HEK293T (cell line): ENCODE data around the gene CES1.
"Not testable (repeated sequence)": the region's sequence is repeated elsewhere in the genome, so short reads cannot be mapped to it uniquely, and the experiment has no call there.

ENCODE experiments used
- CTCF ChIA-PET: fragments of 350-600 bp; formaldehyde crosslinking; extraction: SDS; loops from one replicate; lab custom pipeline; 2021; ENCODE audit warnings: antibody characterized with exemption, inconsistent platforms; lab: Yijun Ruan, JAX
- POLR2A ChIA-PET: fragments of 350-600 bp; formaldehyde crosslinking; extraction: SDS; loops from one replicate; lab custom pipeline; 2020; ENCODE audit warnings: antibody characterized with exemption, inconsistent platforms; lab: Yijun Ruan, JAX
- DNase-seq: peaks from one replicate; pipeline ENCODE4 v3.0.0; 2012; ENCODE audit warnings: mixed read lengths; ENCODE audit errors: extremely low spot score
- ARNT ChIP-seq: fragments of 450-650 bp; IDR thresholded peaks from 2 replicates; pipeline ENCODE4 v1.6.1; 2017; ENCODE audit warnings: mild to moderate bottlenecking
- BHLHE40 ChIP-seq: fragments of 450-650 bp; IDR thresholded peaks from 2 replicates; pipeline ENCODE4 v1.6.1; 2016; ENCODE audit warnings: mild to moderate bottlenecking, moderate library complexity, borderline replicate concordance
- CTBP1 ChIP-seq: fragments of 450-650 bp; IDR thresholded peaks from 2 replicates; pipeline ENCODE4 v1.6.1; 2016; ENCODE audit warnings: borderline replicate concordance
- ELF4 ChIP-seq: fragments of 450-650 bp; IDR thresholded peaks from 2 replicates; pipeline ENCODE4 v1.6.1; 2017; ENCODE audit warnings: antibody characterized with exemption
- FOXA1 ChIP-seq: fragments of 450-650 bp; IDR thresholded peaks from 2 replicates; pipeline ENCODE4 v1.6.1; 2016; ENCODE audit warnings: mild to moderate bottlenecking
- FOXK2 ChIP-seq: fragments of 450-650 bp; IDR thresholded peaks from 2 replicates; pipeline ENCODE4 v1.6.1; 2016; ENCODE audit warnings: mild to moderate bottlenecking
- FOXM1 ChIP-seq: fragments of 450-650 bp; IDR thresholded peaks from 2 replicates; pipeline ENCODE4 v1.6.1; 2017; ENCODE audit warnings: mild to moderate bottlenecking, borderline replicate concordance
- HDGF ChIP-seq: fragments of 450-650 bp; IDR thresholded peaks from 2 replicates; pipeline ENCODE4 v1.6.1; 2017; ENCODE audit warnings: antibody characterized with exemption, borderline replicate concordance
- L3MBTL2 ChIP-seq: fragments of 450-650 bp; conservative IDR thresholded peaks from 2 replicates; pipeline ENCODE4 v1.6.1; 2016; ENCODE audit warnings: mild to moderate bottlenecking
- LEF1 ChIP-seq: fragments of 450-650 bp; IDR thresholded peaks from 2 replicates; pipeline ENCODE4 v1.6.1; 2017; ENCODE audit warnings: mild to moderate bottlenecking, borderline replicate concordance
- NFRKB ChIP-seq: fragments of 450-650 bp; IDR thresholded peaks from 2 replicates; pipeline ENCODE4 v1.6.1; 2016; ENCODE audit warnings: mild to moderate bottlenecking, moderate library complexity
- PKNOX1 ChIP-seq: fragments of 450-650 bp; IDR thresholded peaks from 2 replicates; pipeline ENCODE4 v1.6.1; 2016
- SP1 ChIP-seq: fragments of 450-650 bp; IDR thresholded peaks from 2 replicates; pipeline ENCODE4 v1.6.1; 2017
- SUZ12 ChIP-seq: fragments of 450-650 bp; IDR thresholded peaks from 2 replicates; pipeline ENCODE4 v1.6.1; 2016; ENCODE audit warnings: mild to moderate bottlenecking
- TARDBP ChIP-seq: fragments of 450-650 bp; IDR thresholded peaks from 2 replicates; pipeline ENCODE4 v1.6.1; 2016
- ZNF384 ChIP-seq: fragments of 450-650 bp; IDR thresholded peaks from 2 replicates; pipeline ENCODE4 v1.6.1; 2016

The CES1 gene

GRCh38 chr16:55811811-55812210 lies 21.1 kb downstream of the CES1 start:
- ChIA-PET POLR2A (no interaction called here), CTCF (no interaction called here)
- DNase-seq: no peak
- TF ChIP-seq PKNOX1 (no peak), FOXA1 (no peak)

- ChIA-PET CTCF (no interaction called here), POLR2A (no interaction called here)
- TF ChIP-seq LEF1 (no peak), TARDBP (no peak)
- DNase-seq: no peak
Observed at GRCh38 chr16:55810451-55810961, 22.4 kb downstream of the CES1 start.

- POLR2A ChIA-PET: no interaction called here
- CTCF ChIA-PET: no interaction called here
- DNase-seq: no peak
- TF ChIP-seq NFRKB (no peak), ARNT (no peak), SUZ12 (no peak), BHLHE40 (no peak), ELF4 (no peak)
Observed at GRCh38 chr16:55809851-55810250, 23.0 kb downstream of the CES1 start.

DNA sequence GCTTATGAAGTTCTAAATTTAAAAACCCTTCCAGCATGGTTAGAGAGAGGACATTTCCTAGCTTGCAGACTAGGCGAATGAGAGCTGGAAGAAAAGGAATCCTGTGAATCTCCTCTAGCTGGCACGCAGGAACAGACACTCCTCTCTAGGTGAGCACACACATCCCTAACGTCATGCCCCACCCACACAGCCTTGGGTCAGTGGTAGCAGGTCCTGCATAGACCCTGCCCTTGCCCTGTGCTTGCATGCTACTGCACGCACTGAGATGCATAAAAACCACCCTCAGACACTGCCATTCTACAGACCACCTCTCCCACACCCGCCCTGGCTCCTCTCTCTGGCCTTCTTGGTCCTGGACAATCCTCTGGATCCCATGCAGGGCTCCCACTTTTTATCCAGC lies 23.5 kb downstream of the CES1 start:
- TF ChIP-seq FOXA1: no peak
- no peak for TF ChIP-seq CTBP1
- TF ChIP-seq SUZ12: no peak
- TF ChIP-seq ARNT: no peak
- no peak for TF ChIP-seq L3MBTL2
- no peak for TF ChIP-seq ZNF384
- no peak for TF ChIP-seq BHLHE40
- TF ChIP-seq NFRKB: no peak
- no peak for TF ChIP-seq TARDBP
- no peak for TF ChIP-seq HDGF
- TF ChIP-seq FOXK2: no peak
- TF ChIP-seq FOXM1: no peak
- TF ChIP-seq SP1: no peak
- no peak for TF ChIP-seq ELF4
- no peak for TF ChIP-seq LEF1
- no peak for TF ChIP-seq PKNOX1
- POLR2A ChIA-PET: no interaction called here
- CTCF ChIA-PET: no interaction called here
- no peak for DNase-seq

DNA sequence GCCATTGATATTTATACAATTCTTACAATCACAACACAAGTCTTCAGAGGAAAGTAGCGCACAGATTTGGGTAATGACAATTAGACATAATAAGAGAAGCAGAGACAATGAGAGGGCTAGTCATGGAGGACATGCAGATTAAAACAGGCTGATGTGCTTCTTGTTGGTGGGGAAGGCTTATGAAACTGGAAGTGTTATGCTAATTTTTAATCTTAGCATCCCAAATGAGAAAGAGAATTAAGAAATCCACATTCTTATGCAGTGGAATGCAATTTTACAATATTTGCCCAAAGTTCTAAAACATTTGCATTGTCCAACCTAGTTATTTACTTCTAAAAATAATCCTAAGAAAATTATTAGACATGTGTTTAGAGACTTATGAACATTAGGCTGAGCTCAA lies 24.6 kb downstream of the CES1 start:
- DNase-seq, CTCF ChIA-PET, POLR2A ChIA-PET: not testable (repeated sequence)

DNA sequence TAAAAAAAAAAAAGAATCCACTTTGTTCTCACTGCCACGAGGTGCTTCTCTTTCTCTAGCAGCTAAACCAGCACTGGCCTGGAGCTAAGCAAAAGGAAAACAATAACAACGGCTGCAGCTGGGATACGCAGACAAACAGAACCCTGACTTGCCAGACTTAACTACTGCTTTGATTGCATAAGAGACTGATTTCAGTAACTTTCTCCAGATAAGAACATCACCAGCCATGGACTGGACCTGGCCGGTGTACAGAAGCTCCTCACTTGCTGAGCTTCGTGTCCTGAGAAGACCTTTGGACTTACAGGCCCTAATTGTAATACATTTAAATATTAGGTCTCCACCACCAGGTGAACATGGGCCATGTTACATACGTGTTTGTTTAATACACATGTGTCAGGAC lies 27.8 kb downstream of the CES1 start:
- POLR2A ChIA-PET, DNase-seq, CTCF ChIA-PET: not testable (repeated sequence)

DNA sequence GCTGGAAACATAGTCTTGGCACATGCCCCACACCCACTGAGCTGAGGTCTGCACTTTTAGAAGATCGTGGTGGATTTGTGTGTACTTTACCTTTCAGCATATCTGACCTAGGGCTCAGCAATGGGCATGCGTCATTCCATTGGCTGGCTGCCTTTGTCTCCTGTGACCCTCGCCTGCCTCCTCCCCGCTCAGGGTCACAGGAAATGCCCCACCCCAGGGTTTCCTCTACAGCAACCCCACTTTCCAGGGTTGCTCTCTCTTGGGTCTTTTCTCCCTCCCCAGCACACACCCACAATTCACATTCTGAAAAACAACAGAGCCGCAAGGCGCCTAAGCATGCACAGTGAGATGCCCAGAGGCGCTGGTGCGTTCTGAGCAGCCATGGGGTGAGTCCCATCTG lies 29.2 kb downstream of the CES1 start:
- POLR2A ChIA-PET, CTCF ChIA-PET, DNase-seq: not testable (repeated sequence)

- CTCF ChIA-PET, DNase-seq, POLR2A ChIA-PET: not testable (repeated sequence)
Observed at GRCh38 chr16:55792934-55793374, 39.9 kb downstream of the CES1 start.

GRCh38 chr16:55791512-55791911 lies 41.4 kb downstream of the CES1 start:
- POLR2A ChIA-PET, CTCF ChIA-PET: not testable (repeated sequence)

DNA sequence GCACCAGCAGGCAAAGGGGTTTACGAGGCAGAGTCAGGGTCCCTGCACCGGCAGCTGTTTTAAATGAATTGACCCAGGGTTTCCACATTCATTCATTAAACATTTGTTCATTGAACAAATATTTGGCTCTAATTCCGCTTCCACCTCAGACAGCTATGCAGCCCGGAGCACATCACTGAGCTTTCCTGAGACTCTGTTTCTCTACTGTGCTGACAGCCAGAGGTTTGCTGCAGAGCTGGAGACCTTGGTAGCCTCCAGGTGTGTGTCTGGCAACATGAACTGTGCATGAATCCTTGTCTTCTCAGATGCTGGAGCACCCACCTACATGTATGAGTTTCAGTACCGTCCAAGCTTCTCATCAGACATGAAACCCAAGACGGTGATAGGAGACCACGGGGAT lies 42.7 kb downstream of the CES1 start:
- DNase-seq, CTCF ChIA-PET: not testable (repeated sequence)

More at GRCh38 chr16:55791512-55791911, 41.4 kb downstream of the CES1 start:
- not testable (repeated sequence) for DNase-seq

GRCh38 chr16:55782793-55783091 lies 50.2 kb downstream of the CES1 start:
- CTCF ChIA-PET, DNase-seq, POLR2A ChIA-PET: not testable (repeated sequence)

More for the DNA sequence above, 42.7 kb downstream of the CES1 start:
- POLR2A ChIA-PET: not testable (repeated sequence)

DNA sequence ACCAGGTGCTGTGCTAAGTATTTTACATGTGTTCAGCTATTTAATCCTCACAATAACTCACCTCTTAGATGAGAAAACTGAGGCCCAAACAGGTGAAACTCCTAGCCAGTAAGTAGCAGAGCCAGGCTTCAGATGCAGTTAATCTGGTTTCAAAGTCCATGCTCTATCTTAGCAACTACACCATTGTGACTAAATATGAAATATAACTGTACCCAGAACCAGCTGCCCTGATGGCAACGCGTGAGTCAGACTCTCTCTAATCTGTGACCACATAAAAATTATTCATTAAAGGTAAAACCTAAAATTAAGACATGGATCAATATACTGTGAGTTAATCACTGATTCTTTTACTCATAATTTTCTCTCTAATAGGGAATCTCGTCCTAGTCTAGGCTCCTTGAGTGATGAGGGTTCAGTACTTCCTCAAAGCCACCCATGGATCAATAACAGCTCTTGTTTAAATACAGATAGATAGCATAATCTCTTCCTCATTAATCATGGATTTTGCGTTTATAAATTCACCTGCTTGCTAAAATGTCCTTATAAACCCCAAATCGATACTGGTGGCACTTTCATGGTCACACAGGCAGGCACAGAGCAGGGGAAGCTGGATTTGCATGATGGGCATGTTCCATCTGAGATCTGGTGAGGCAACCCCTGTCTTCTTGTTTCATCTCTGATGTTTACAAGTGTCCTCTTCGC lies 50.7 kb downstream of the CES1 start:
- CTCF ChIA-PET, POLR2A ChIA-PET, DNase-seq: not testable (repeated sequence)

DNA sequence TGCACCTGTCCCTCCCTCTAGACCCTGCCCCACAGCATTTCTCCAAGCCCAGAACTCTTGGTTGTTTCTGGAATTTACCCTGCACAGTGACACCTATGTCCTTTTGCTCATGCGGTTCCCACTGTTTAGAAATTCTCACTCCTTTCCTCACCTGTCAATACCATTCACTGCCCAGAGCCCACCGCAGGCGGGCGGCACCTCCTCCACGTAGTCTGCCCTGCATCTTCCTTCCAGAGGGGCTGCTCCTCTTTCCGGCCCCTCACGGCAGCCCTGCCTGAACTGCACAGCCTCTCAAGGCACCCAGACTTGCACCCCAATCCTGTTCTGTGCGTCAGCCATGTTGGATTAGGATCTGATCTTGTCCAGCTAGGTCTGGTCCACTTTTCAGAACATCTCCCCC lies 51.4 kb downstream of the CES1 start:
- DNase-seq, POLR2A ChIA-PET, CTCF ChIA-PET: not testable (repeated sequence)

GRCh38 chr16:55780095-55780407 lies 52.8 kb downstream of the CES1 start:
- DNase-seq, CTCF ChIA-PET, POLR2A ChIA-PET: not testable (repeated sequence)
